Measurements from ENCODE around the gene KICS2. TPM values are rescaled to one million over a fixed set of nuclear protein-coding genes. Genes with fewer than 3 reads are reported as not detected.

Gene KICS2
- total and polyA plus RNA-seq, 9 of the 15 experiments (the other 6 are each of a cell fraction or from before 2014, with no cell fraction given): 2.3 to 6.4 (median 5.5) TPM

DNA sequence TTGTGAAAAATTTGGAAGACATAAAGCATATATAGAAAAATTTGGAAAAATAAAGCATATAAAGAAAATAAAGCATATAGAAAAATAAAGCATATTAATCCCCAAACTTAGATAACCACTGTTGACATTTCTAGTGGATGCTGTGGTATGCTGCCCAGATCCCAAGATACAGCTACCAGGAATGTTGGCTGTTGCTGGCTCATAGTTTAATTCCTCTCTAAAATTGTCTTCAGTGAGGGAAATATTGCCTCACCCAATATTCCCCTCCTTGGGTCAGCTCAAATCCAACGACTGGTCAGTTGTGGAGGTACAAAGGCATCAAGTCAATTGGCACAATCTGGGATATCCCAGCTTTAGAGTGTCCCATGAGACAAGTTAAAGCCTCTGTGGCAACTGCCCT is 10.1 kb upstream of the KICS2 start:
- 0% methylated on average over 1 of the region's 1 CpG for WGBS (ENCODE audit: insufficient coverage, low coverage, missing lambda C conversion rate)
- H3K9ac ChIP-seq (ENCODE audit: insufficient read depth in 1 of 2, low read depth in 2 of 2, low read length in 2 of 2): no peak overlapping the region
- H3K27ac ChIP-seq (ENCODE audit: extremely low read depth, low read depth, low read length): no peak overlapping the region
- H3K79me2 ChIP-seq (ENCODE audit: control insufficient read depth, insufficient read depth, low read length): no peaks in the 10 kb centered on the region
- no peak for ATAC-seq
- H2AFZ ChIP-seq (ENCODE audit: low read depth, low read length): no peak overlapping the region
- ChIA-PET POLR2A (no interaction called here), CTCF (ENCODE audit: low intra/inter-chr PET ratio) (no interaction called here)
- BruUV-seq (replicated peaks): no TSS peak
- no peaks in the 10 kb centered on the region for H4K20me1 ChIP-seq (replicated peaks; ENCODE audit: control insufficient read depth, insufficient read depth, low read length)
- H3K4me2 ChIP-seq (ENCODE audit: insufficient read depth, low read length): no peak overlapping the region
- no peak for DNase-seq (ENCODE audit: extremely low read depth in 1 of 4, low spot score in 3 of 4)
- in situ Hi-C loops (cut with MboI): no loop called here
- no peak overlapping the region for H3K4me3 ChIP-seq
- no peaks in the 10 kb centered on the region for H3K4me1 ChIP-seq (replicated peaks in 1 of 2; ENCODE audit: control insufficient read depth in 2 of 2, insufficient read depth in 2 of 2, low read length in 2 of 2)
- peaks cover 9 to 13% of the 10 kb centered on the region in 2 experiments for H3K27me3 ChIP-seq (ENCODE audit: control insufficient read depth in 2 of 2, insufficient read depth in 2 of 2, low read length in 2 of 2)
- H3K9me1 ChIP-seq (ENCODE audit: control insufficient read depth, insufficient read depth, low read length): no peaks in the 10 kb centered on the region
- intact Hi-C loops (cut with micrococcal nuclease): no loop called here
- no peak for FAIRE-seq
- TF ChIP-seq RBM15 (IDR thresholded peaks at IDR 0.05; ENCODE audit: insufficient read depth, low read length) (no peak), CREB5 (CRISPR knock-in tag; IDR thresholded peaks at IDR 0.05) (no peak), HCFC1 (IDR thresholded peaks at IDR 0.05; ENCODE audit: low read depth, low read length) (no peak), ZC3H11A (IDR thresholded peaks at IDR 0.05; ENCODE audit: low read depth, low read length) (no peak), SP2 (IDR thresholded peaks at IDR 0.05; ENCODE audit: extremely low read depth, low read depth, low read length, poor library complexity, severe bottlenecking) (no peak), FUS (optimal IDR thresholded peaks at IDR 0.05; ENCODE audit: low read depth, low read length) (no peak), ZNF707 (CRISPR knock-in tag; conservative IDR thresholded peaks at IDR 0.05) (no peak), E2F8 (IDR thresholded peaks at IDR 0.05; ENCODE audit: low read depth, partially characterized antibody) (no peak), ZNF41 (CRISPR knock-in tag; conservative IDR thresholded peaks at IDR 0.05) (no peak), TAF9B (IDR thresholded peaks at IDR 0.05; ENCODE audit: partially characterized antibody) (no peak), CEBPG (CRISPR knock-in tag; IDR thresholded peaks at IDR 0.05) (no peak), CEBPG (tag; conservative IDR thresholded peaks at IDR 0.05 in 1 of 2, IDR thresholded peaks at IDR 0.05 in 1 of 2) (no peak), ZNF436 (CRISPR knock-in tag; IDR thresholded peaks at IDR 0.05) (no peak), ZSCAN32 (CRISPR knock-in tag; IDR thresholded peaks at IDR 0.05) (no peak), SAFB2 (IDR thresholded peaks at IDR 0.05; ENCODE audit: borderline replicate concordance, low read depth, low read length, severe bottlenecking) (no peak)
- TF ChIP-seq, protein P1, sequence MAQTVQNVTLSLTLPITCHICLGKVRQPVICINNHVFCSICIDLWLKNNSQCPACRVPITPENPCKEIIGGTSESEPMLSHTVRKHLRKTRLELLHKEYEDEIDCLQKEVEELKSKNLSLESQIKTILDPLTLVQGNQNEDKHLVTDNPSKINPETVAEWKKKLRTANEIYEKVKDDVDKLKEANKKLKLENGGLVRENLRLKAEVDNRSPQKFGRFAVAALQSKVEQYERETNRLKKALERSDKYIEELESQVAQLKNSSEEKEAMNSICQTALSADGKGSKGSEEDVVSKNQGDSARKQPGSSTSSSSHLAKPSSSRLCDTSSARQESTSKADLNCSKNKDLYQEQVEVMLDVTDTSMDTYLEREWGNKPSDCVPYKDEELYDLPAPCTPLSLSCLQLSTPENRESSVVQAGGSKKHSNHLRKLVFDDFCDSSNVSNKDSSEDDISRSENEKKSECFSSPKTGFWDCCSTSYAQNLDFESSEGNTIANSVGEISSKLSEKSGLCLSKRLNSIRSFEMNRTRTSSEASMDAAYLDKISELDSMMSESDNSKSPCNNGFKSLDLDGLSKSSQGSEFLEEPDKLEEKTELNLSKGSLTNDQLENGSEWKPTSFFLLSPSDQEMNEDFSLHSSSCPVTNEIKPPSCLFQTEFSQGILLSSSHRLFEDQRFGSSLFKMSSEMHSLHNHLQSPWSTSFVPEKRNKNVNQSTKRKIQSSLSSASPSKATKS (CRISPR knock-in tag; IDR thresholded peaks at IDR 0.05): no peak
- H3K36me3 ChIP-seq (ENCODE audit: control insufficient read depth, insufficient read depth, low read length): no peaks in the 10 kb centered on the region
- H3K9me3 ChIP-seq (replicated peaks; ENCODE audit: control insufficient read depth, insufficient read depth, low read depth, low read length): no peaks in the 10 kb centered on the region; the same call in 1 of the 2 replicates

All from K562 (cell line).